ENCODE measurements around the gene C11orf68.
"Not testable (repeated sequence)": the region's sequence is repeated elsewhere in the genome, so short reads cannot be mapped to it uniquely, and the experiment has no call there.

The C11orf68 gene

GRCh38 chr11:65954771-65955170 lies 35.9 kb upstream of the C11orf68 start:
- Histone ChIP-seq H3K9ac (ENCODE audit: low read length) (no peak overlapping the region), H3K36me3 (ENCODE audit: insufficient read depth, low read length) (no peaks in the 10 kb centered on the region), H4K20me1 (ENCODE audit: insufficient read depth, low read length) (no peaks in the 10 kb centered on the region), H3K9me3 (ENCODE audit: low read length) (no peaks in the 10 kb centered on the region), H3F3A (ENCODE audit: insufficient read depth, low read length) (no peaks in the 10 kb centered on the region), H2AFZ (ENCODE audit: low read length) (no peak overlapping the region), H3K4me1 (ENCODE audit: insufficient read depth, low read length, severe bottlenecking) (peaks cover 8% of the 10 kb centered on the region), H3K27ac (ENCODE audit: low read depth, low read length, poor library complexity, severe bottlenecking) (no peak overlapping the region), H3K4me2 (ENCODE audit: low read length) (no peak overlapping the region; the same call in 1 of the 2 replicates), H3K27me3 (ENCODE audit: insufficient read depth, low read length) (no peaks in the 10 kb centered on the region), H3K79me2 (ENCODE audit: insufficient read depth, low read length) (no peaks in the 10 kb centered on the region), H3K9me2 (ENCODE audit: low read depth, low read length) (no peaks in the 10 kb centered on the region), H3K4me3 (ENCODE audit: low read depth, low read length, poor library complexity, severe bottlenecking) (no peak overlapping the region)
- no peak for TF ChIP-seq EZH2 (IDR thresholded peaks at IDR 0.05; ENCODE audit: borderline replicate concordance, low read length)
- no peak for TF ChIP-seq CTCF (IDR thresholded peaks at IDR 0.05; ENCODE audit: low read length)

GRCh38 chr11:65953471-65953870 lies 34.6 kb upstream of the C11orf68 start:
- no peak overlapping the region for H3K4me2 ChIP-seq (ENCODE audit: low read length)
- no peaks in the 10 kb centered on the region for H3K79me2 ChIP-seq (ENCODE audit: insufficient read depth, low read length)
- H2AFZ ChIP-seq (ENCODE audit: low read length) = no peak overlapping the region
- TF ChIP-seq EZH2 (IDR thresholded peaks at IDR 0.05; ENCODE audit: borderline replicate concordance, low read length) (no peak), CTCF (IDR thresholded peaks at IDR 0.05; ENCODE audit: low read length) (no peak)
- no peak overlapping the region for H3K9ac ChIP-seq (ENCODE audit: low read length)
- H3F3A ChIP-seq (ENCODE audit: insufficient read depth, low read length) = no peaks in the 10 kb centered on the region
- H3K27me3 ChIP-seq (ENCODE audit: insufficient read depth, low read length) = no peaks in the 10 kb centered on the region
- H3K9me2 ChIP-seq (ENCODE audit: low read depth, low read length) = no peaks in the 10 kb centered on the region
- H3K36me3 ChIP-seq (ENCODE audit: insufficient read depth, low read length) = no peaks in the 10 kb centered on the region
- no peaks in the 10 kb centered on the region for H4K20me1 ChIP-seq (ENCODE audit: insufficient read depth, low read length)
- H3K4me1 ChIP-seq (ENCODE audit: insufficient read depth, low read length, severe bottlenecking) = peaks cover 8% of the 10 kb centered on the region
- no peak overlapping the region for H3K27ac ChIP-seq (ENCODE audit: low read depth, low read length, poor library complexity, severe bottlenecking)
- no peaks in the 10 kb centered on the region for H3K9me3 ChIP-seq (ENCODE audit: low read length)
- H3K4me3 ChIP-seq (ENCODE audit: low read depth, low read length, poor library complexity, severe bottlenecking) = no peak overlapping the region

- H3K9me2 ChIP-seq (ENCODE audit: low read depth, low read length) = no peaks in the 10 kb centered on the region
- no peaks in the 10 kb centered on the region for H3K36me3 ChIP-seq (ENCODE audit: insufficient read depth, low read length)
- no peak overlapping the region for H3K9ac ChIP-seq (ENCODE audit: low read length)
- no peak overlapping the region for H3K4me2 ChIP-seq (ENCODE audit: low read length)
- TF ChIP-seq CTCF (IDR thresholded peaks at IDR 0.05; ENCODE audit: low read length) = no peak
- TF ChIP-seq EZH2 (IDR thresholded peaks at IDR 0.05; ENCODE audit: borderline replicate concordance, low read length) = no peak
- H3K27ac ChIP-seq (ENCODE audit: low read depth, low read length, poor library complexity, severe bottlenecking) = no peak overlapping the region
- no peak overlapping the region for H3K4me3 ChIP-seq (ENCODE audit: low read depth, low read length, poor library complexity, severe bottlenecking)
- peaks cover 7% of the 10 kb centered on the region for H3K4me1 ChIP-seq (ENCODE audit: insufficient read depth, low read length, severe bottlenecking)
- H3K27me3 ChIP-seq (ENCODE audit: insufficient read depth, low read length) = no peaks in the 10 kb centered on the region
- no peaks in the 10 kb centered on the region for H3K9me3 ChIP-seq (ENCODE audit: low read length)
- no peaks in the 10 kb centered on the region for H3K79me2 ChIP-seq (ENCODE audit: insufficient read depth, low read length)
- H4K20me1 ChIP-seq (ENCODE audit: insufficient read depth, low read length) = no peaks in the 10 kb centered on the region
- H2AFZ ChIP-seq (ENCODE audit: low read length) = no peak overlapping the region
- H3F3A ChIP-seq (ENCODE audit: insufficient read depth, low read length) = no peaks in the 10 kb centered on the region
Observed at GRCh38 chr11:65952052-65952521, 33.2 kb upstream of the C11orf68 start.

GRCh38 chr11:65951641-65952040 lies 32.8 kb upstream of the C11orf68 start:
- not testable (repeated sequence) for H3K9me2 ChIP-seq (ENCODE audit: low read depth, low read length); H3K4me3 ChIP-seq (ENCODE audit: low read depth, low read length, poor library complexity, severe bottlenecking); H4K20me1 ChIP-seq (ENCODE audit: insufficient read depth, low read length); H3K9me3 ChIP-seq (ENCODE audit: low read length); H3K27me3 ChIP-seq (ENCODE audit: insufficient read depth, low read length); H2AFZ ChIP-seq (ENCODE audit: low read length); H3K9ac ChIP-seq (ENCODE audit: low read length); H3K4me2 ChIP-seq (ENCODE audit: low read length); H3F3A ChIP-seq (ENCODE audit: insufficient read depth, low read length); H3K27ac ChIP-seq (ENCODE audit: low read depth, low read length, poor library complexity, severe bottlenecking); H3K4me1 ChIP-seq (ENCODE audit: insufficient read depth, low read length, severe bottlenecking); H3K79me2 ChIP-seq (ENCODE audit: insufficient read depth, low read length); H3K36me3 ChIP-seq (ENCODE audit: insufficient read depth, low read length)

GRCh38 chr11:65950711-65951110 lies 31.8 kb upstream of the C11orf68 start:
- not testable (repeated sequence) for H4K20me1 ChIP-seq (ENCODE audit: insufficient read depth, low read length); H2AFZ ChIP-seq (ENCODE audit: low read length); H3K4me1 ChIP-seq (ENCODE audit: insufficient read depth, low read length, severe bottlenecking); H3K4me3 ChIP-seq (ENCODE audit: low read depth, low read length, poor library complexity, severe bottlenecking); H3K9ac ChIP-seq (ENCODE audit: low read length); H3F3A ChIP-seq (ENCODE audit: insufficient read depth, low read length); H3K9me2 ChIP-seq (ENCODE audit: low read depth, low read length); H3K36me3 ChIP-seq (ENCODE audit: insufficient read depth, low read length); H3K27ac ChIP-seq (ENCODE audit: low read depth, low read length, poor library complexity, severe bottlenecking); H3K79me2 ChIP-seq (ENCODE audit: insufficient read depth, low read length); H3K9me3 ChIP-seq (ENCODE audit: low read length); H3K27me3 ChIP-seq (ENCODE audit: insufficient read depth, low read length); H3K4me2 ChIP-seq (ENCODE audit: low read length)

Data from OCI-LY1 (cell line).